ENCODE measurements around the gene TSC2.

Gene TSC2

GRCh38 chr16:2061526-2061925 is 13.7 kb downstream of the TSC2 start:
- intact Hi-C loops (cut with DNase I) = no loop called here
- no peak for DNase-seq

GRCh38 chr16:2062801-2063200 is 15.0 kb downstream of the TSC2 start:
- intact Hi-C loops (cut with DNase I) = no loop called here
- DNase-seq = no peak

GRCh38 chr16:2063861-2064260 is 16.1 kb downstream of the TSC2 start:
- DNase-seq = no peak
- intact Hi-C loops (cut with DNase I) = no loop called here

- intact Hi-C loops (cut with DNase I) = no loop called here
- DNase-seq = no peak
Measured at GRCh38 chr16:2064368-2064945, 16.7 kb downstream of the TSC2 start.

GRCh38 chr16:2066139-2066538 is 18.4 kb downstream of the TSC2 start:
- intact Hi-C loops (cut with DNase I) = no loop called here
- DNase-seq = no peak

GRCh38 chr16:2070576-2071453 is 23.0 kb downstream of the TSC2 start:
- intact Hi-C loops (cut with DNase I) = no loop called here
- no peak for DNase-seq

DNA sequence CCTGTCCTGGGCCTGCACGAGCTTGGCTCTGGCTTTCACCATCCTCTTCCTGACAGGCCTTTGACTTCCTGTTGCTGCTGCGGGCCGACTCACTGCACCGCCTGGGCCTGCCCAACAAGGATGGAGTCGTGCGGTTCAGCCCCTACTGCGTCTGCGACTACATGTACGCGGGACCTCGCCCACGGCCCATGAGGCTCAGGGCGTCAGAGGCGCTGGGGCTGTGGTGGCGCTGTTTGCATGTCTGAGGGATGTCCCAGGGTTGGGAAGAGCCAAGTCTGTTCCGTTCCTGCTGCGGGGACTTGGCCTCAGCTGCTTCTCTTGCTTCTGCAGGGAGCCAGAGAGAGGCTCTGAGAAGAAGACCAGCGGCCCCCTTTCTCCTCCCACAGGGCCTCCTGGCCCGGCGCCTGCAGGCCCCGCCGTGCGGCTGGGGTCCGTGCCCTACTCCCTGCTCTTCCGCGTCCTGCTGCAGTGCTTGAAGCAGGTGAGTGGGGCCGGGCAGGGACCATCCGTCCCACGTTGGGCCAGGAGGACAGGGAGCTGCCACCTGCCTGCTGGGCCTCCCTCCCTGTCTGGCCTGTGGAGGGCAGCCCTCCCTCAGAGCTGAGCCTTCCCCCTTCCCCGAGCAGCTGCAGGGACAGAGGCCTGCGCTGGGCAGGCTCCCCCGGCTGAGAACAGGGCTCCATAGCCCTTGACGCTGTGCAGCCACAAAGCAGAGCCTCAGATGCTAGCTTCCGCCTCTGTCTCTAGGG is 23.8 kb downstream of the TSC2 start:
- DNase-seq = no peak
- intact Hi-C loops (cut with DNase I) = no loop called here

DNA sequence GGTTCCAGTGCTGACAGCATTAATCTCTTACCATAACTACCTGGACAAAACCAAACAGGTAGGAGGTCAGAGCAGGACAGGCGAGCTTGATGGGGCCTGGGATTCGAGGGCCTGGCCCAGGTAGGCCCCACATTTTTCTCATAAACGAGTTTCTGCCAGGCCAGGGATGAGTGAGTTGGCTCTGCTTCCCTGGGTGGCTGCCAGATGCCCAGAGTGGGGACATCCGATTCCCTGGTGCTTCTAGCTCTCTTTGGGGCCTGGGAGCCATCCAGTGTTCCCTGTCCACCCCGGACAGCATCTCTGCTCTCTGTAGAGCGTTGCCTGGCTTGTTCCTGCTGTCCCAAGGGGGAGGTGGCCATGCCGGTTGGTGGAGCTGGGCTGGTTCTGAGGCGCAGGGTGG is 25.1 kb downstream of the TSC2 start:
- intact Hi-C loops (cut with DNase I) = no loop called here

DNA sequence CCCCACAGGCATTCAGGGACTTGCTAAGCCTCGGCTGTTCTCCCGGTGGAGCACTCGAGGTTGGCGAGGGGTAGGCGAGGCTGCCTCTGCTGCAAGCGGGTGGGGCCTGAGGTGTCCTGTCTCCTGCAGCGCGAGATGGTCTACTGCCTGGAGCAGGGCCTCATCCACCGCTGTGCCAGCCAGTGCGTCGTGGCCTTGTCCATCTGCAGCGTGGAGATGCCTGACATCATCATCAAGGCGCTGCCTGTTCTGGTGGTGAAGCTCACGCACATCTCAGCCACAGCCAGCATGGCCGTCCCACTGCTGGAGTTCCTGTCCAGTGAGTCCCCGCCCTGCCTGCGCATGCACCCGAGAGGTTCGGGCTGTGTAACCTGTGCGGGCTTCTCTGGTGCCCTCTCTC is 26.3 kb downstream of the TSC2 start:
- intact Hi-C loops (cut with DNase I) = no loop called here
- DNase-seq = no peak

More for the DNA sequence above, 25.1 kb downstream of the TSC2 start:
- DNase-seq = no peak

GRCh38 chr16:2075631-2076030 is 27.8 kb downstream of the TSC2 start:
- DNase-seq = no peak
- intact Hi-C loops (cut with DNase I) = no loop called here

- no peak for DNase-seq
- intact Hi-C loops (cut with DNase I) = no loop called here
Measured at GRCh38 chr16:2076072-2076865, 28.5 kb downstream of the TSC2 start.

GRCh38 chr16:2077016-2077415 is 29.2 kb downstream of the TSC2 start:
- intact Hi-C loops (cut with DNase I) = no loop called here
- no peak for DNase-seq

DNA sequence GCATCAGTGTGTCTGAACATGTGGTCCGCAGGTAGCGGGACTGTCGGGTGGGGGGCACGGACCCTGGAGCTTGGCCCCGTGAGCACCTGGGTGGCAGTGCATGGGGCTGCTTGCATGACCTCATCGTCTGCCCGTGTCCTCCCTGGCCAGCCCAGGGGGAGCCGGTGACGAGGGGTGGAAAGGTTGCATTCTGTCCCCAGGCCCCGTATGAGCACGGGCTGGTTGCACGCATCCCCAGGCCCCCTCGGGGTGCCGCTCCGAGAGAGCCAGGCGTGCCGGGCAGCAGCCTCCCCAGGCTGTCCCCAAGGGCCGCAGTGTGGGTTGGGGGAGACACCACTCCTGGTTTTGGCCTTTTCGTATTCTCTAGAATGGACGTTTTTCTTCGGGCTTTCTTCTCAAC is 29.9 kb downstream of the TSC2 start:
- DNase-seq = no peak
- intact Hi-C loops (cut with DNase I) = no loop called here

DNA sequence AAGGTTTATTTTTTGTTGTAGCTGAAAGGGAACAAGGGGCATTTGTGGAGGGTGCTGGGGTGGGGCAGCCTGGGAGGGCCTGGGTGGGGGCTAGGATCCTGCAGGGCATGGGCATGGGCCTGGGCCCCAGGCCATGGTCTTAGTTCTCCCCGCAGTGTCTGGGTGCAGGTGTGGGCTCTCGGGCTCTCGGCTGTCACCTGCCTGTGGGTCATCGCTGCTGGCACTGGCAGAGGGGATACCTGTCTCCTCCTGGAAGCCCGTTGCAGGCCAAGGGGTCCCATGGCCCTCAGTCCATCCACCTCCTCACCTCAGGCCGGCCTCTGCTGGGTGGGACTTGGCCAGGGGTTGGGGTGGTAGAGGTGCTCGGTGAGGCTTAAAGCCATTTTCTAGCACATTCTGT is 30.3 kb downstream of the TSC2 start:
- DNase-seq = no peak
- intact Hi-C loops (cut with DNase I) = no loop called here

DNA sequence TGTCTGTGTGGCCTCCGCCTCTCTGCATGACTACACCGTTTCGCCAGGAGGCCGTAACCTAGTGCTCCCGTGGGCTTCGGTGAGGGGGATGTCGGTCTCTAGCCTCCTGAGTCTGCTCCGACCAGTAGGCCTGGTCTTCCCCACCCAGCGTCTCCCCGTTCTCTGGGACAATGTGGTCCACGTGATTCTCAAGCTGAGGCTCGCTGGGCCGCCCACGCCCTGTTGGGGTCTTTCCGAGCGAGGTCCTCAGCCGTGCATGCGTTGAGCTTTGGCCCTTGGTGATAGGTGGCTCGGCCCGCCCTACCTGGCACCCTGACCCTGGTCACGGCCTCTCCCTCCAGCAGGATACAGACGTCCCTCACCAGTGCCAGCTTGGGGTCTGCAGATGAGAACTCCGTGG is 30.9 kb downstream of the TSC2 start:
- DNase-seq = no peak
- intact Hi-C loops (cut with DNase I) = no loop called here

- DNase-seq = no peak
- intact Hi-C loops (cut with DNase I) = no loop called here
Measured at GRCh38 chr16:2079311-2079800, 31.6 kb downstream of the TSC2 start.

DNA sequence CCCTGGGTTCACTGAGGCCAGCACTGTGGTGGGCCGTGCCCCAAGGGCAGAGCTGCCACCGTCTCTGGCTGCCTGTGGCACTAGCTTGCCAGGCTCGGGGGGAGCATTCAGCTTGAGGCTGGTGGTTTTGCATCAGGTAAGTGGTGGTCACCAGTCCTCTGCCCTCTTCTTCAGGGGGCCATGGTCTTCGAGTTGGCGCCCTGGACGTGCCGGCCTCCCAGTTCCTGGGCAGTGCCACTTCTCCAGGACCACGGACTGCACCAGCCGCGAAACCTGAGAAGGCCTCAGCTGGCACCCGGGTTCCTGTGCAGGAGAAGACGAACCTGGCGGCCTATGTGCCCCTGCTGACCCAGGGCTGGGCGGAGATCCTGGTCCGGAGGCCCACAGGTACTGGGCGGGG is 32.2 kb downstream of the TSC2 start:
- intact Hi-C loops (cut with DNase I) = no loop called here

DNA sequence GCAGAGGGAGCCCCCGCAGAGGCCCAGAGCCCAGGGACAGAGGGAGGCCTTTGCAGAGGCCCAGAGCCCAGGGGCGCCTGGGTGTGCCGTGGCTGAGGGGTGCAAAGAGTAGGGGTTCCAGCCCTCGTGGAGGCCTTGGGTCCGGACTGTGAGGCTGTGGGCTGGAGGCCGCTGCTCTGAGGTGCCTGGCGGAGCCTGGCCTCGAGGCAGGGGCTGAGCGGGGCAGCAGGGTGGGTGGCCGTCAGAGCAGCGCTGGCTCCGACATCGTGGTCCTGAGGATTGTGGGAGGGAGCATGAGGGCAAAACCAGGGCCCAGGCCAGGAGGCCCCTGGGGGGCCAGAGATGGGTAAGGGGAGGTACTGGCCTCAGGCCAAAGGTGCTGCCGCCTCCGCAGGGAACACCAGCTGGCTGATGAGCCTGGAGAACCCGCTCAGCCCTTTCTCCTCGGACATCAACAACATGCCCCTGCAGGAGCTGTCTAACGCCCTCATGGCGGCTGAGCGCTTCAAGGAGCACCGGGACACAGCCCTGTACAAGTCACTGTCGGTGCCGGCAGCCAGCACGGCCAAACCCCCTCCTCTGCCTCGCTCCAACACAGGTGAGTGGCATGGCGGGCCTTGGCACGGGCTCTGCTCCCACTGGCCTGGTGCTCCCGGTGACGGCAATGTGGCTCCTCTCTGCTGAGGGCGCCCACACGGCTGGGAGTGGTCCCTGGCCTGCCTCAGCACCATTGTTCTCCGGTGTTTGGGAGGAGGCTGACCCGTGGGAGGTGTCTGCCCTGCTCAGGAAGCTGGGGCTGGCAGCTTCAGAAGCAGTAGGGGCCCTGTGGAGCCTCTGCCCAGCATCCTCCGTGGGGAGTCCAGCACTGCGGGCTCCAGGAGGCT is 33.7 kb downstream of the TSC2 start:
- intact Hi-C loops (cut with DNase I) = no loop called here
- DNase-seq = no peak

More for the DNA sequence above, 32.2 kb downstream of the TSC2 start:
- DNase-seq = no peak

DNA sequence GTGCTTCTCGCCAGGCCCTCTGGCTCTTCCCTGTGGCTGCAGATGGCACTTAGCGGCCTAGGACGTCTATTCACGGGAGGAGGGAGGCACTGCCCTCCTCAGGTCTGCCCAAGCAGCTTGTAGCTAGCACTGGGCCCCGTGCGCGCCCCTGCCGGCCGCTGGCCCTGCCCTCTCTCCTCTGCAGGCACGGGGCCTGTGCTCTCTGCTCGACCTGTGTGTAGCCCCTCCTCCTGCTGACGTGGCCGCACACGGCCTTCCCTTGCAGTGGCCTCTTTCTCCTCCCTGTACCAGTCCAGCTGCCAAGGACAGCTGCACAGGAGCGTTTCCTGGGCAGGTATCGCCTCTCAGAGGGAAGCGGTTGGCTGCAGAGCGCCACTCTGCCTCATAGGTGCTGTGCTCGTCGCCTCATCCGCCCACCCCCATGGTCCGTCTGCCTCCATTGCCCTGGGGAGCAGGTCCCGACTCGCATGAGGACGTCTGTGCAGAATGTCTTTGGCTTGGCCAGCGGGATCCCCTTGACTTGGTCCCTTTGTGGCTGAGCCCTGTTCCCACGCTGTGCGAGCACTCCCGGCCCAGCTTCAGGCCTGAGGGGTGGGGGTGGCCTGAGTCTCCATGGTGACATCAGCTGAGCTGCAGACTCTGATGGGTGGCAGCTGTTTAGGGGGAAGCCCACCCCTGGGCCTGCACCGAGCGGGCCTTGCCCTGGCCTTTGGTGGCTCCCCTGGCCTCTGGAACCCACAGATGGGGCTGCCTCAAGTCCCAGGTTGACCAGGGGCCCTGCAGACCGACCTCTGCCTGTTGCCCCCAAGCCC is 34.6 kb downstream of the TSC2 start:
- DNase-seq = no peak
- intact Hi-C loops (cut with DNase I) = no loop called here

Data from posterior cingulate gyrus (tissue), 11 donors.